ENCODE data around the gene LRRC10. TPM values are rescaled to one million over a fixed set of nuclear protein-coding genes. Genes with fewer than 3 reads are reported as not detected.

Gene LRRC10
- total RNA-seq, 6 experiments from 2014 or later: not detected

DNA sequence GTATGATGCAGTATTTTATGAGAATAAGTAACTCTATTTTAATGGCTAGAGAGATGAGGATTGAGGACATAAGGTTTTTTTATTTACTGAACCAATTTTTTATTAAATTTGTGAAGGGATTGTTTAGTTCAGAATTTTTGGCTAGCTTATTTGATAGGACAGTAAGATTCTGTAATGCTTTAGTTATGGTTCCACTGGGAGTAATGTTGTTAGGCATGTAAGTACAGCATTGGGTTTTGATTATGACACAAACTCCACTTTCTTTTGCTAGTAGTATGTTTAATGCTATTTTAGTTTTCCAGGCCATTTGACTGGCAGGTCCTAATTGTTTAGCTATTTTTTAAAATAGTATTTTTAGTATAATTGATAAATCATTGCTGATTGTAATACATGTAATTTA, 33.8 kb upstream of the LRRC10 start:
- H3K27me3 Mint-ChIP-seq (ENCODE audit: insufficient read depth): no peaks in the 10 kb centered on the region
- no peaks in the 10 kb centered on the region for H3K9me3 Mint-ChIP-seq
- peaks cover 26% of the 10 kb centered on the region for H3K4me1 Mint-ChIP-seq (ENCODE audit: low read depth)
- no peak for DNase-seq
- TF ChIP-seq, protein P1, sequence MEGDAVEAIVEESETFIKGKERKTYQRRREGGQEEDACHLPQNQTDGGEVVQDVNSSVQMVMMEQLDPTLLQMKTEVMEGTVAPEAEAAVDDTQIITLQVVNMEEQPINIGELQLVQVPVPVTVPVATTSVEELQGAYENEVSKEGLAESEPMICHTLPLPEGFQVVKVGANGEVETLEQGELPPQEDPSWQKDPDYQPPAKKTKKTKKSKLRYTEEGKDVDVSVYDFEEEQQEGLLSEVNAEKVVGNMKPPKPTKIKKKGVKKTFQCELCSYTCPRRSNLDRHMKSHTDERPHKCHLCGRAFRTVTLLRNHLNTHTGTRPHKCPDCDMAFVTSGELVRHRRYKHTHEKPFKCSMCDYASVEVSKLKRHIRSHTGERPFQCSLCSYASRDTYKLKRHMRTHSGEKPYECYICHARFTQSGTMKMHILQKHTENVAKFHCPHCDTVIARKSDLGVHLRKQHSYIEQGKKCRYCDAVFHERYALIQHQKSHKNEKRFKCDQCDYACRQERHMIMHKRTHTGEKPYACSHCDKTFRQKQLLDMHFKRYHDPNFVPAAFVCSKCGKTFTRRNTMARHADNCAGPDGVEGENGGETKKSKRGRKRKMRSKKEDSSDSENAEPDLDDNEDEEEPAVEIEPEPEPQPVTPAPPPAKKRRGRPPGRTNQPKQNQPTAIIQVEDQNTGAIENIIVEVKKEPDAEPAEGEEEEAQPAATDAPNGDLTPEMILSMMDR (IDR thresholded peaks at IDR 0.05): no peak
- H3K27ac Mint-ChIP-seq: no peak overlapping the region
- no peaks in the 10 kb centered on the region for H3K36me3 Mint-ChIP-seq (ENCODE audit: low read depth)
- H3K4me3 Mint-ChIP-seq: no peak overlapping the region

DNA sequence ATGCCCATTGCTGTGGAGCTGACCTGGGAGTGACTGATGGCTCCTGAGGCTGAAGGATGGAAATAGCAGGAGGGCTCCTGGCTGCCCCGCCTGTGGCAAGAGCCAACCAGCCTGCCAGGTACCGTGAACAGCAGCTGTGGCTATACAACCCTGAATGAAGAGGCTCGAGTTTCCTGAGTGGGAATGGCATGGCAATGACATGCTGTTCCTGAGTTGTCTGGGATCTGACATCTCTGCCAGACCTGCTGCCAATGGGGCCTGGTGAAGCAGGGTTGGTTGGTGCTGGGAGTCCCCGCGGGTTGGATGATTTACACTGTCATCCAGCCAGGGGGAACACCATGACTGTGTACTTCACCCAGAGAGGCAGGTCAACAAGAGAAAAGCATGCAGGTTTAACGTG, 31.8 kb upstream of the LRRC10 start:
- no peaks in the 10 kb centered on the region for H3K9me3 Mint-ChIP-seq
- DNase-seq: no peak
- H3K36me3 Mint-ChIP-seq (ENCODE audit: low read depth): no peaks in the 10 kb centered on the region
- TF ChIP-seq, protein P1 (IDR thresholded peaks at IDR 0.05): no peak
- peaks cover 9% of the 10 kb centered on the region for H3K4me1 Mint-ChIP-seq (ENCODE audit: low read depth)
- H3K27ac Mint-ChIP-seq: no peak overlapping the region
- H3K27me3 Mint-ChIP-seq (ENCODE audit: insufficient read depth): no peaks in the 10 kb centered on the region
- no peak overlapping the region for H3K4me3 Mint-ChIP-seq

DNA sequence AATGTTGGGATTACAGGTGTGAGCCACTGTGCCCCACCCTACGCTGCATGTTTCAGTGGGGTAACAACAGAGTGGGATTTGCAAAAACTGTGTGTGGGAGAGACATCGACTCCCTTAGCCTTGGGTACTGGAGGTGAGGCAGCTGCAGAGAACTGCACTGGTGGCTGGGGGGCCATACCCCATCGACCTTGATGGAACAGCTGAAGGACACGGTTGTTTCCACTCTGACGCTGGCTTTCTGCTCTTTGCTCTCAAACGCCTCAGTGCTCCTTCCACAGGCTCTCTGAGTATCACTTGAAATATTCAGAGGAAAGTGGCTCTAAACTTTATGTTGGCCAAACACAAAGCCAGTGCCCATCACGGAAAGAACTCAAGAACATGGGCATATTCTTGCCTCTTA, 30.8 kb upstream of the LRRC10 start:
- no peak for DNase-seq
- no peaks in the 10 kb centered on the region for H3K36me3 Mint-ChIP-seq (ENCODE audit: low read depth)
- H3K9me3 Mint-ChIP-seq: no peaks in the 10 kb centered on the region
- H3K27me3 Mint-ChIP-seq (ENCODE audit: insufficient read depth): no peaks in the 10 kb centered on the region
- H3K4me1 Mint-ChIP-seq (ENCODE audit: low read depth): peaks cover 6% of the 10 kb centered on the region
- H3K4me3 Mint-ChIP-seq: no peak overlapping the region
- H3K27ac Mint-ChIP-seq: no peak overlapping the region
- TF ChIP-seq, protein P1 (IDR thresholded peaks at IDR 0.05): no peak

DNA sequence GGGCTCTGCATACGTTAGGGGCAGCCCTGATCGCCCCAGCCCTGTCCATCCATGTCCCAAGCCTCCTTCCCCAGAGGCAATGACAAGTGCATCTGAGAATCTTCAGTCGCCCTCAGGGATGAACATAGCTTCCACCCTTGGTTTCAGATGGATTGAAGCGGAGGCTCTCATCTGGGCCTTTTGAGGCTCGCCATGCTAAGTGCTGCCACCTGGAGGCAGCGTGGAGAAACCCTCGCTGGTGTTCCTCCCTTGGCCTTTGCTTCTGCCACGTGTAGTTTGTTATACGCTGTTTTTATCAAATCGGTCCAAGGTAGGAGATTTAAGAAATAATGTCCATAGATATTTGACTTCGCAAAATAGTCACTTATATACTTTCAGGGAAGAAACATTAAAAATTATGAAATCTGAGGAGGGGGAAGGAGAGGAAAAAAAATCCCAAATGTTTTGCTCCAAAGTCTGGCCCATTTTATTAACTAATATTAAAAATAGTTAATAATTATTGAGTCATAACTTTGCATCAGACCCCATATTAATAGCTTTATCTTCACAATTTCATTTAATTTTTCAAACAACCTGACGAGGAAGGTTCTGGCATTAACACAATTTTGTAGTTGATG, 28.8 kb upstream of the LRRC10 start:
- Mint-ChIP-seq H3K9me3 (no peaks in the 10 kb centered on the region), H3K36me3 (ENCODE audit: low read depth) (no peaks in the 10 kb centered on the region), H3K4me3 (no peak overlapping the region), H3K4me1 (ENCODE audit: low read depth) (peaks cover 6% of the 10 kb centered on the region), H3K27ac (no peak overlapping the region; the same call in 1 of the 2 replicates), H3K27me3 (ENCODE audit: insufficient read depth) (no peaks in the 10 kb centered on the region)
- peak; percentile 59 for DNase-seq
- TF ChIP-seq, protein P1 (IDR thresholded peaks at IDR 0.05): peak; percentile 94

DNA sequence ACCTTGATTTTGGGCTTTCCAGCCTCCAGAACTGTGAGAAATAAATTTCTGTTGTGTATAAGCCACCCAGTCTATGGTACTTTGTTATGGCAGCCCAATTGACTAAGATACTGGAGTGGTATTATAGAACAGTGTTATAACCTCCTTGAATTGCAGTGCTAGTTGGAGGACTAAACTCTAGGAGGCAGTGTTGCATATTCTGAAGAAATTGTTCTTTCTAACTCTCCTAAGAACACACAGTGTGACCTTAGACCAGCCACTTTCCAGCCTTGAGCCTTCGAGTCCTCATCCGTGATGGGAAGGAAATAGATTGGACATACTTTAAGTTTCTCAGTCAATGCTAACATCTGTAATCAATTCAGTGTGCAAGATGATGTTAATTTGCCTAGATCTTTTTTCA, 22.4 kb upstream of the LRRC10 start:
- Mint-ChIP-seq H3K36me3 (ENCODE audit: low read depth) (no peaks in the 10 kb centered on the region), H3K9me3 (no peaks in the 10 kb centered on the region), H3K27ac (no peak overlapping the region), H3K27me3 (ENCODE audit: insufficient read depth) (peaks cover 7% of the 10 kb centered on the region; the same call in 1 of the 2 replicates), H3K4me1 (ENCODE audit: low read depth) (no peaks in the 10 kb centered on the region), H3K4me3 (no peak overlapping the region)
- DNase-seq: no peak
- TF ChIP-seq, protein P1 (IDR thresholded peaks at IDR 0.05): peak; percentile 64

Data from HFFc6 (cell line).